ENCODE data around the gene NUDT6.

Gene NUDT6

DNA sequence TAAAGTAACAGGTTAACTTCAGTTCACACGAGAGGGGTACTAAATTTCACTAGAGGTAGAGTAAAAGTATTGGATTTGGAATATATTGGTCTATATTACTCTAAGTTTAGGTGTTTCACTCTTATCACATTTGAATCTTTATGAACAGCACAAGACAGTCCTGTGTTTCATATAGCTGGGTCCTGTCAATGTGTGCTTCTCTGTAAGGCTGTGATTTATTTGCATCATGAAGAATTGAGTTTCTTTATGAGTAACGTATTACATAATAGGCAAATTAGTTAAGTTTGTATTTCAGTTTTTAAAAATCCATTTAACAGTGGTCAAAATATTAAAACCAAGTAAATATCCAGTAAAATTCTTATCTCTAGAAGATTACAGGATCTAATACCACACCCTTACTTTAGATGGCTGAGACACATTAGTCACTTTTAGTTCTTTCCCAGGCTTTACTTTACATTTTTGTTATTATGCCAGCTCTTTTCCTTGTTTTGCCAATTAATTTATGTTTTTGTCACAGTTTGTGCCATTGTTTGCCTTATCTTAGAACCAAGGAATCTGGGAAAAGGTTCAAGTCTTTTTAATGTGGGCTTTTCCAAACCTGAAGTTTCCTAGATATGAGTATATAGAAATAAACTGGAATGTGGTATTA, 32.1 kb downstream of the NUDT6 start:
- TF ChIP-seq, protein P1, sequence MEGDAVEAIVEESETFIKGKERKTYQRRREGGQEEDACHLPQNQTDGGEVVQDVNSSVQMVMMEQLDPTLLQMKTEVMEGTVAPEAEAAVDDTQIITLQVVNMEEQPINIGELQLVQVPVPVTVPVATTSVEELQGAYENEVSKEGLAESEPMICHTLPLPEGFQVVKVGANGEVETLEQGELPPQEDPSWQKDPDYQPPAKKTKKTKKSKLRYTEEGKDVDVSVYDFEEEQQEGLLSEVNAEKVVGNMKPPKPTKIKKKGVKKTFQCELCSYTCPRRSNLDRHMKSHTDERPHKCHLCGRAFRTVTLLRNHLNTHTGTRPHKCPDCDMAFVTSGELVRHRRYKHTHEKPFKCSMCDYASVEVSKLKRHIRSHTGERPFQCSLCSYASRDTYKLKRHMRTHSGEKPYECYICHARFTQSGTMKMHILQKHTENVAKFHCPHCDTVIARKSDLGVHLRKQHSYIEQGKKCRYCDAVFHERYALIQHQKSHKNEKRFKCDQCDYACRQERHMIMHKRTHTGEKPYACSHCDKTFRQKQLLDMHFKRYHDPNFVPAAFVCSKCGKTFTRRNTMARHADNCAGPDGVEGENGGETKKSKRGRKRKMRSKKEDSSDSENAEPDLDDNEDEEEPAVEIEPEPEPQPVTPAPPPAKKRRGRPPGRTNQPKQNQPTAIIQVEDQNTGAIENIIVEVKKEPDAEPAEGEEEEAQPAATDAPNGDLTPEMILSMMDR (IDR thresholded peaks at IDR 0.05; ENCODE audit: control extremely low read depth, extremely low read depth, low read depth, missing control alignments) = no peak
- POLR2A ChIA-PET = no interaction called here

DNA sequence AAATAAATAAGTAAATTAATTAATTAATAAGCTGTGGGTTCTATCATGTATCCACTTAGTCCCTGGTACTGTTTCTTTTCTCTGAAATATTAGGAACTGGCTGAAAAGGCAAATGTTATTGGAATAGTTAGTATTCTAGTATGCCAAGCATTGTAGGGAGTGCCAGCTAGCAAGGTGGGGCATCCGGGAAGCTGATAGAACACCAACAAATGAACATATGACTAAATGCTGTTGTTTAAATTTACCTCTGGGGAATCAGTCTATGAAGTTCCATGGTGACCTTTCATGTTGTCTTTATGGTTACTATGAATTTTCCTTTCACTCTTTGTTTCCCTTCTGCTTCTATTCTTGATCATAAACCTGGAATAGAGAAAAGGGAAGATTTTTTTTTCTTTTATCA, 32.7 kb downstream of the NUDT6 start:
- TF ChIP-seq, protein P1 (IDR thresholded peaks at IDR 0.05; ENCODE audit: control extremely low read depth, extremely low read depth, low read depth, missing control alignments) = no peak
- ChIA-PET CTCF (no interaction called here), POLR2A (no interaction called here)
- no peak for DNase-seq (ENCODE audit: extremely low spot score)

More for the DNA sequence above, 32.1 kb downstream of the NUDT6 start:
- CTCF ChIA-PET = no interaction called here
- DNase-seq (ENCODE audit: extremely low spot score) = no peak

DNA sequence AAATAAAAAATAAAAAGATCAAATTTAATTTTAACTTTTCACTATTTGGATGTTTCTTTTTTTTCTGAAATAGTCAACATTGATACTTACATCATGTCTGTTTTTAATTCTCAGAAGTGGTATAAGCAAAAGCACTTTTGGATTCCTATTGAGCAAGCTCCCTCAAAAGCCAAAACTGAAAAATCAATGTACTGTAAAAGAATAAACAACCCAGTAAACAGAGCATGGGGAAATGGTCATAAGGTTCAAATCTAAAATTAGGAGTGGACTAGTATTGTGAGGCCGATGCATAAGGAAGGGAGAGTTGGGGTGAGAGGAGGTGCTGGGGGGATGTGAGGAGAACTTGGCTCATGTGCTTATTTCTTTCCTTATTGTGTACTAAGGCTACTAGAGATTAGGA, 37.9 kb downstream of the NUDT6 start:
- no peak for DNase-seq (ENCODE audit: extremely low spot score)
- POLR2A ChIA-PET = no interaction called here
- TF ChIP-seq, protein P1 (IDR thresholded peaks at IDR 0.05; ENCODE audit: control extremely low read depth, extremely low read depth, low read depth, missing control alignments) = no peak
- CTCF ChIA-PET = no interaction called here

DNA sequence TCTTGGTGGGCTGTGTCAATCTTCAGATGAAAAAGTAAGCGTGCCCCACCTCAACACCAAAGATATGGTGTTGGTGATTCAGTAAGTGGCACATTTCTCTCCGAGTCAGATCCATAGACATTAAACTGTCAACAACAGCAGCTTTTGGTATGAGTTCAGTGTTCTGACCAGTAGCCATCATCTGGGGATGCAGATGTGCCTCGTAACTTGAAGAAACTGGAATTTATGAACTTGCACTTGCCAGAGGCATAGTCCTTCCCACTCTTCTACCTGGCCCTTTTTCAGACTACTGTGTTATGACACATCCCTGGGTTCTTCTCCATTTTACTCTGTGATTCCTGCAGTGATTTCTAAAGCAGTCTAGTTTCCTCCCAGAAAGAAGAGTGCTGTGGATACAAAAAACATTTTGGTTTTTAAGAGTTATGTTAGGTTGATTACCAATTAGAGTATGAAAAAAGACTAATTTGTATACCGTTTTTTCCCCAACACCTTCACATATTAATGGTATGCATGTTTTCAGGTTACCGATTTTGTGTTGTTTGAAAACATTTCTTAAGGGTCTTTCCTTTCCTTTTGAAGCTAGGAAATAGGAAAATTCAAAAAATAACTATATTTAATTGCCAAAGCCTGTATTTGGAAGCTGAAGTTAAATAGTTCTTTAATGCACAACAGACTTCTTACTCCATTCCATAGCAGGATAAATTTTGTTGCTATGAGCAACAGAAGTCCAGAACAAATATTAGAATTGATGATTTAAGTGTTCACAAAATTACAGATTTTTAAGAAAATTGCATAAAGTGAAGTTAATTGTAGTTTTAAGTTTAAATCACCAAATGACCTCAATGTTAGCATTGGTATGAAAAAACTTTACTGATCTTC, 39.3 kb downstream of the NUDT6 start:
- DNase-seq (ENCODE audit: extremely low spot score) = no peak
- POLR2A ChIA-PET = no interaction called here
- TF ChIP-seq, protein P1 (IDR thresholded peaks at IDR 0.05; ENCODE audit: control extremely low read depth, extremely low read depth, low read depth, missing control alignments) = no peak
- CTCF ChIA-PET = no interaction called here

DNA sequence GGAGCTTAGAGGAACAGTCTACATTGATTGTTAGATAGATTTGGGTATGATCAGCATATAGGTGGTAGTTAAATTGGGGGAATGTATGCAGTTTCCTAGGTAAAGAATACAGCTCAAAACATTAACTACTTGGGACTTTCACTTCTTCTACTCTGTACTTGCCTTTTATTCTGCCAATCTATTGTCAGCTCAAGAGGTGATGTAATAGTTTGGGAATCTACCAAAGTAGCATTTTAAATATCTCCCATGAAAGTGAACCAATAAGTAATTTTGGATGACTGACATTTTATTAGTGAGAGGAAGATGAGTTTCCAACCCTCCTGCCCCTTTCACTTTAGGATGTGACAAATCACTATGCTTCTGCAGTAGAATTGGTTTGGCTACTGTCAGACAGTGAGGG, 43.4 kb downstream of the NUDT6 start:
- TF ChIP-seq, protein P1 (IDR thresholded peaks at IDR 0.05; ENCODE audit: control extremely low read depth, extremely low read depth, low read depth, missing control alignments) = no peak
- CTCF ChIA-PET = no interaction called here

DNA sequence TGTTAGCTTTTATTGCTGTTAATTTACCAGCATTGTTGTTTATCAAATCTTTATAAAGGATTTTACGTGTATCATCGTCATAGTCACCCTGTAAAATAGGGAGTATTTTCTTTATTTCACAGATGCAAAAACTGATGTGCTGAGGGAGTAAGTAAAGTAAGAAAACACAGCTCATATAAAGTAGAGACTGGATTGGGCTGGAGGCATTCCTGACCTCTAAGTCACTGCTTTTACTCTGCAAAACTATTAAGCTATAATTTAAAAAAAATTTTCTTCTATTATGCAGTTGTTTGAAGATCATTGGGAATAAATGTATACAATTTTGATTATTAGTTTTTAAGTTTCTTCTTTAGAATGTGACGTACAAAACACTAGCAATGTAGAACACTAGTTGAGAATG, 45.9 kb downstream of the NUDT6 start:
- DNase-seq (ENCODE audit: extremely low spot score) = no peak
- ChIA-PET CTCF (interaction anchor here (0.9 to 1.3 kb wide), 3 partner anchors 9 to 24 kb away, joined by 3 to 4 read pairs (median 3); no protein-coding TSS in a partner anchor), POLR2A (no interaction called here)
- TF ChIP-seq, protein P1 (IDR thresholded peaks at IDR 0.05; ENCODE audit: control extremely low read depth, extremely low read depth, low read depth, missing control alignments) = no peak

More for the DNA sequence above, 43.4 kb downstream of the NUDT6 start:
- no peak for DNase-seq (ENCODE audit: extremely low spot score)
- POLR2A ChIA-PET = no interaction called here
